Sigmoid colon (tissue), 4 donors: ENCODE results near the gene NTNG1.

ENCODE experiments used
- CTCF ChIP-seq, 4 experiments: fragments of 450-650 bp in 3 of 4; fragments of 200-600 bp in 1 of 4; IDR thresholded peaks; one replicate each; pipeline ENCODE4 v1.5.1; 2016 to 2019; ENCODE audit warnings: antibody characterized with exemption in 4 of 4, mild to moderate bottlenecking in 3 of 4, moderate library complexity in 2 of 4
- POLR2AphosphoS5 ChIP-seq, 4 donors: sonication (generic); formaldehyde crosslinking; IDR thresholded peaks; one replicate each; pipeline ENCODE4 v1.6.1; 2017; ENCODE audit warnings: antibody characterized with exemption in 4 of 4

DNA sequence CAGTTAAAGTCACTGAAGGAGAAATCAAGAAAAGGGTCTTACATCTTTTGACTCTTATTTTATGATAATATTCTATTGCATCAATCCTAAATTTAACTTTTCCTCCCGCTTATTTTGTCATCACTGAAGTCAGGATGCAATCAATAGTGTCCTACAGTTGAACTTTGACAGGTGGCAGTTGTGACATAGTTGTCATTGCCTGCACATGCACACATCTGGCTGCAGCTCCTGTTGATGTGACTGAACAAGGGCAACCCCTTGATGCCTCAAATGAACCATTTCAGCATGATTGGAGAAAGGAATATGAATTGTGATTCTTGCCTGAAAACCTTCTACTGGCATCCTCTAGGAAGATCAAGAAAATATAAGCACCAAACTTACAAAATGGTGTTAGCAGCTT, 157.7 kb downstream of the NTNG1 start:
- TF ChIP-seq POLR2AphosphoS5 (IDR thresholded peaks at IDR 0.05) (no peak), CTCF (IDR thresholded peaks at IDR 0.05) (no peak)
